Peyer's patch (tissue), 4 donors: ENCODE data around the gene PTBP1. TPM values are rescaled to one million over a fixed set of nuclear protein-coding genes. Genes with fewer than 3 reads are reported as not detected.

ENCODE experiments used
- DNase-seq, 3 donors: peaks; one replicate each; pipeline ENCODE4 v3.0.0-alpha.2; 2017 to 2019
- H3K27ac ChIP-seq, 4 donors: fragments of 200-600 bp; sonication (generic); one replicate each; pipeline ENCODE4 v1.5.1; 2016 to 2019
- H3K27me3 ChIP-seq, 2 donors: fragments of 200-600 bp; sonication (generic); one replicate each; pipeline ENCODE4 v1.5.1; 2019
- H3K36me3 ChIP-seq, 3 donors: fragments of 200-600 bp; sonication (generic); one replicate each; pipeline ENCODE4 v1.5.1; 2016 to 2019
- H3K4me1 ChIP-seq, 4 donors: fragments of 200-600 bp; sonication (generic); one replicate each; pipeline ENCODE4 v1.5.1; 2016 to 2019
- H3K4me3 ChIP-seq, 4 donors: fragments of 200-600 bp; sonication (generic); 1 replicate in 3 of 4; 2 replicates in 1 of 4; pipeline ENCODE4 v1.5.1; 2016 to 2019; ENCODE audit warnings: mild to moderate bottlenecking in 1 of 4
- H3K9me3 ChIP-seq, 4 donors: fragments of 200-600 bp; sonication (generic); one replicate each; pipeline ENCODE4 v1.5.1; 2016 to 2019; ENCODE audit warnings: mild to moderate bottlenecking in 1 of 4
- POLR2A ChIP-seq, 2 donors: fragments of 450-650 bp; IDR thresholded peaks; one replicate each; pipeline ENCODE4 v1.5.1; 2017; ENCODE audit warnings: antibody characterized with exemption in 2 of 2, mild to moderate bottlenecking in 2 of 2, moderate library complexity in 2 of 2
- total RNA-seq, 4 donors: library from RNA; depleted of rRNA; stranded (reverse); fragments of >200 nt; gene quantifications; one replicate each; pipeline ENCODE4 v1.1.0, GENCODE V29; 2016
- TF ChIP-seq, protein P1 (sequence below), 6 experiments: fragments of 450-650 bp in 4 of 6; fragments of 200-600 bp in 2 of 6; sonication (generic) in 1 of 6; IDR thresholded peaks; one replicate each; pipeline ENCODE4 v1.5.1; 2017 to 2019; ENCODE audit warnings: antibody characterized with exemption in 6 of 6, mild to moderate bottlenecking in 3 of 6, moderate library complexity in 1 of 6

The PTBP1 gene
- total RNA-seq, 4 donors from 2014 or later = 173 to 436 (median 229) TPM

DNA sequence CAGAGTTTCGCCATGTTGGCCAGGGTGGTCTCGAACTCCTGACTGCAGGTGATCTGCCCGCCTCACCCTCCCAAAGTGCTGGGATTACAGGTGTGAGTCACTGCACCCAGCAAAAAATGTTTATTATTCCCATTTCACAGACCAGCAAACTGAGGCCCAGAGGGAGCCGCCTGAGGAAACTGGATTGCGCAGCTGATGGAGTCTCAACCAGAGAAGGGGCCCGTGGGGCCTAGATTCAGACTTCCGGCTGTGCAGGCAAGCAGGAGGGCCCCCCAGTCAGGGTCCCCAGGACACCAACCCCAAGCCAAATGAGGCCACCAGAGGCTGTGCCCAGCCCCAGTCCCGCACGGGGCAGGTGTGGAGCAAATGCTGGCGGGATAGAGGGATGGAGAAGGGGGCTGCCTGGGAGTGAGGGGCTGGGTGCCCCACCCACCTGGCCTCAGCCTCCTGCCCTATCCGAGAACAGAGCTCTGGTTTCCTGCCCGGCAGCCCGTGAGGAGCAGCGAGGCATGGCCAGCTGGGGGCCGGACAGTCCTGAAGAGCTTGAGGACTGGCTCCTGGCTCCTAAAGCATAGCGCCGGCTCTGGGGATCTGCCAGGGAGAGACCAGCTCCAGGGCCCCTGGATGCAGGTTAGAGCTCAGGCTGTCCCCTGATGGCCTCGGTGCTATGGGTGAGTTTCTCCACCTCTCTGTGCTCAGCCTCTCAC lies 24.4 kb upstream of the PTBP1 start:
- no peaks in the 10 kb centered on the region for H3K27me3 ChIP-seq
- no peak for DNase-seq
- TF ChIP-seq POLR2A (IDR thresholded peaks at IDR 0.05) = no peak
- TF ChIP-seq, protein P1, sequence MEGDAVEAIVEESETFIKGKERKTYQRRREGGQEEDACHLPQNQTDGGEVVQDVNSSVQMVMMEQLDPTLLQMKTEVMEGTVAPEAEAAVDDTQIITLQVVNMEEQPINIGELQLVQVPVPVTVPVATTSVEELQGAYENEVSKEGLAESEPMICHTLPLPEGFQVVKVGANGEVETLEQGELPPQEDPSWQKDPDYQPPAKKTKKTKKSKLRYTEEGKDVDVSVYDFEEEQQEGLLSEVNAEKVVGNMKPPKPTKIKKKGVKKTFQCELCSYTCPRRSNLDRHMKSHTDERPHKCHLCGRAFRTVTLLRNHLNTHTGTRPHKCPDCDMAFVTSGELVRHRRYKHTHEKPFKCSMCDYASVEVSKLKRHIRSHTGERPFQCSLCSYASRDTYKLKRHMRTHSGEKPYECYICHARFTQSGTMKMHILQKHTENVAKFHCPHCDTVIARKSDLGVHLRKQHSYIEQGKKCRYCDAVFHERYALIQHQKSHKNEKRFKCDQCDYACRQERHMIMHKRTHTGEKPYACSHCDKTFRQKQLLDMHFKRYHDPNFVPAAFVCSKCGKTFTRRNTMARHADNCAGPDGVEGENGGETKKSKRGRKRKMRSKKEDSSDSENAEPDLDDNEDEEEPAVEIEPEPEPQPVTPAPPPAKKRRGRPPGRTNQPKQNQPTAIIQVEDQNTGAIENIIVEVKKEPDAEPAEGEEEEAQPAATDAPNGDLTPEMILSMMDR (IDR thresholded peaks at IDR 0.05) = no peak
- no peak overlapping the region for H3K27ac ChIP-seq
- no peaks in the 10 kb centered on the region for H3K4me1 ChIP-seq
- no peaks in the 10 kb centered on the region for H3K36me3 ChIP-seq
- H3K4me3 ChIP-seq = no peak overlapping the region
- no peaks in the 10 kb centered on the region for H3K9me3 ChIP-seq

DNA sequence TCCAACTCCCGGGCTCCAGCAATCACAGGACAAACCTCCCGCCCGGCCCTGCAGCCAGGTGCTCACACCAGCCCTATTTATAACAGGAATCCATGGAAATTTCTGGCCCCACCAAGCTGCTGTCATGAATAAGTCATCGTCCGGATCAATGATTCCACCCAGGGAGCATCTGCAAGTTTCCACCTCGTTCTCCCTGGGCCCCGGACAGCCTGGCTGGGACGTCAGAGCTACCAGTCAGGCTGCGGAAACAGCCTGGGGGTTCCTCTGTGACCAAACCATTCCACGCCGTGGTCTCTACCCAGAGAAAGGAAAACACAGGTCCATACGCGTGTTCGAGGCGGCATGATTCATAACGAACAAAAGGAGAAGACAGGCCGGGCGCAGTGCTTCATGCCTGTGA lies 20.7 kb upstream of the PTBP1 start:
- Histone ChIP-seq H3K36me3 (no peaks in the 10 kb centered on the region), H3K9me3 (no peaks in the 10 kb centered on the region), H3K27me3 (no peaks in the 10 kb centered on the region), H3K27ac (no peak overlapping the region), H3K4me1 (no peaks in the 10 kb centered on the region), H3K4me3 (no peak overlapping the region)
- DNase-seq = no peak
- TF ChIP-seq, protein P1 (IDR thresholded peaks at IDR 0.05) = no peak
- TF ChIP-seq POLR2A (IDR thresholded peaks at IDR 0.05) = no peak

DNA sequence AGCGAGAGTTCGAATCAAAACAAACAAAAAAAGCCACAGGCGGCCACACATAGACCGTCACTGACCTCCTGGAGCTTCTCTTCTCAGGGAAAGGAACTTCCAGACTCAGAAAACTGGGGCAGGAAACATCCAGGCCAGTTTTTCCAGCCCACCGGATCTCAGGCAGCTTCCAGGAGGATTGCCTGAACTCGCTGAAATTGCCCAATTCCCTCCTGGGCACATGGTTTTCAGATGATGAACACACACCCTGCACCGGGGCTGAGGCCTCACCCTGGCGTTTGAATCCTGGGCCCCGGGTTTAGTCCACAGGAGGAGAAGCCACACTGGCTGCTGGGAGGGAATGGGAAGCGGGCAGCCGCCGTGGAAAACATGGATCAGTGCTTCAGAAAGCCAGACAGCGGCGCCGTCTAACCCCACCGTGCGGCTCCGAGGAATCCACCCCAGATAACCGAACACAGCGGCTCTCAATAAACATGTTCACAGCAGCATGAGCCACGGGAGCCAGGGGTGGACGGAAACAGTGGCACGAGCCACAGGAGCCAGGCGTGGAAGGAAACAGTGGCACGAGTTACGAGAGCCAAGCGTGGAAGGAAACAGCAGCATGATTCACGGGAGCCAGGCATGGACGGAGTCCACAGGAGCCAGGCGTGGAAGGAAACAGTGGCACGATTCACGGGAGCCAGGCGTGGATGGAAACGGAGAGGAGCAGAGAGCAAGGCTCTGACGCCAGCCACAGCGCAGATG lies 18.2 kb upstream of the PTBP1 start:
- DNase-seq = peak in 1 of 3 donors; percentile 63
- peak overlapping the region in 2 of 4 donors; percentile 52 to 57 for H3K27ac ChIP-seq

DNA sequence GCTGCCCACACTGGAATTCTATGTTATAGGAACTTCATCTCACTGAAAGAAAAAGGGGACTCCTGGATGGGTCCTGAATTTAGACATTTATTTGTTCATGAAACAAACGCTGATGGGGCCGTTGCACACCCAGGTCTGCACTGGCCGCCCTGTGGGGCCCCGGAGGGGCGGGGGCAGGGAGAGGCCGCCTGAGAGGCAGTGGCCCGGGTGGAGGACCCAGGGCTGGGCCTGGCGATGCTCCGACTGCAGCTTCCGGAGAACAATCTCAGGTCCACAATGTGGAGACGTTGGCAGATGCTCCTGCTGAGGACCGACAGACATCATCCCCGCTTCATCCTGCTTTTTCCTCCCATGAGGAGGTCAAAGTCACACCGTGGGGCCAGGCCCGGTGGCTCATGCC lies 16.3 kb upstream of the PTBP1 start:
- Histone ChIP-seq H3K27ac (no peak overlapping the region), H3K36me3 (no peaks in the 10 kb centered on the region), H3K4me3 (no peak overlapping the region), H3K4me1 (peaks cover 0 to 12% (median 0%) of the 10 kb centered on the region in 4 donors), H3K9me3 (no peaks in the 10 kb centered on the region), H3K27me3 (no peaks in the 10 kb centered on the region)
- DNase-seq = no peak
- TF ChIP-seq, protein P1 (IDR thresholded peaks at IDR 0.05) = no peak
- TF ChIP-seq POLR2A (IDR thresholded peaks at IDR 0.05) = no peak

More for the DNA sequence above, 18.2 kb upstream of the PTBP1 start:
- Histone ChIP-seq H3K4me3 (no peak overlapping the region), H3K9me3 (no peaks in the 10 kb centered on the region), H3K36me3 (no peaks in the 10 kb centered on the region), H3K27me3 (no peaks in the 10 kb centered on the region), H3K4me1 (peaks cover 0 to 12% (median 0%) of the 10 kb centered on the region in 4 donors)
- TF ChIP-seq POLR2A (IDR thresholded peaks at IDR 0.05) = no peak
- TF ChIP-seq, protein P1 (IDR thresholded peaks at IDR 0.05) = no peak

DNA sequence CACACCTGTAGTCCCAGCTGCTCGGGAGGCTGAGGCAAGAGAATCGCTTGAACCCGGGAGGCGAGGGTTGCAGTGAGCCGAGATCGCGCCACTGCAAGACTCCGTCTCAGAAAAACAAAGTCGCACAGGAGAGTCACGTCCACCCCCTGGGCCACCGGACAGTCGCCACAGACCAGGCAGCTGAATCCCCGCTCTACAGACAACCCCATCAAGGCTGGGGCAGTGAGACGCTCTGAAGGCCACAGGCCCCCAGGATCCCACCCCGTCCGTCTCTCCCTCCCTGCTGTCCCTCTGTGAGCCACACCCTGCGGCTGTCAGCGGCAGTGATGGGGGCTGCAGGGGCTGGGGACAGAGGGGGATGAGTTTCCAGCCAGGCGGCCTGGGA lies 15.5 kb upstream of the PTBP1 start:
- no peak overlapping the region for H3K4me3 ChIP-seq
- no peaks in the 10 kb centered on the region for H3K9me3 ChIP-seq
- TF ChIP-seq, protein P1 (IDR thresholded peaks at IDR 0.05) = no peak
- no peak for TF ChIP-seq POLR2A (IDR thresholded peaks at IDR 0.05)
- peak overlapping the region in 2 of 4 donors; percentile 23 to 52 for H3K27ac ChIP-seq
- DNase-seq = no peak
- H3K27me3 ChIP-seq = no peaks in the 10 kb centered on the region
- peaks cover 0 to 12% (median 0%) of the 10 kb centered on the region in 4 donors for H3K4me1 ChIP-seq
- no peaks in the 10 kb centered on the region for H3K36me3 ChIP-seq
